Esophagus muscularis mucosa (tissue), 4 donors: ENCODE measurements around the gene SUN1. TPM values are rescaled to one million over a fixed set of nuclear protein-coding genes. Genes with fewer than 3 reads are reported as not detected.

Experiments
- DNase-seq: peaks from one replicate; pipeline ENCODE4 v3.0.0-alpha.2; 2017; ENCODE audit errors: extremely low spot score
- H3K27ac ChIP-seq, 4 donors: fragments of 200-600 bp; sonication (generic); replicated peaks in 1 of 4; 1 replicate in 3 of 4; 2 replicates in 1 of 4; pipeline ENCODE4 v1.5.1; 2016 to 2019; ENCODE audit warnings: mild to moderate bottlenecking in 1 of 4
- H3K27me3 ChIP-seq, 4 donors: fragments of 200-600 bp; sonication (generic); one replicate each; pipeline versions ENCODE4 v1.5.1 to v1.6.0; 2016 to 2019
- H3K36me3 ChIP-seq, 4 donors: fragments of 200-600 bp; sonication (generic); one replicate each; pipeline ENCODE4 v1.5.1; 2016 to 2019
- H3K4me1 ChIP-seq, 4 donors: fragments of 200-600 bp; sonication (generic); one replicate each; pipeline ENCODE4 v1.5.1; 2016 to 2019
- H3K4me3 ChIP-seq, 4 donors: fragments of 200-600 bp; sonication (generic); 1 replicate in 2 of 4; 2 replicates in 2 of 4; pipeline ENCODE4 v1.5.1; 2016 to 2019; ENCODE audit warnings: mild to moderate bottlenecking in 4 of 4, moderate library complexity in 1 of 4
- H3K9me3 ChIP-seq, 4 donors: fragments of 200-600 bp; sonication (generic); 1 replicate in 3 of 4; 2 replicates in 1 of 4; pipeline ENCODE4 v1.5.1; 2016 to 2019
- EP300 ChIP-seq: sonication (generic); formaldehyde crosslinking; IDR thresholded peaks from one replicate; pipeline ENCODE4 v1.6.1; 2017; ENCODE audit warnings: antibody characterized with exemption
- POLR2A ChIP-seq: fragments of 450-650 bp; IDR thresholded peaks from one replicate; pipeline ENCODE4 v1.6.1; 2017; ENCODE audit warnings: antibody characterized with exemption, moderate library complexity, mild to moderate bottlenecking, low read depth
- POLR2AphosphoS5 ChIP-seq, 2 donors: sonication (generic); formaldehyde crosslinking; IDR thresholded peaks; one replicate each; pipeline ENCODE4 v1.6.1; 2017; ENCODE audit warnings: antibody characterized with exemption in 2 of 2
- WGBS: methylation state at CpG from one replicate; pipeline ENCODE4 v1.1.5; 2018; 5-methylcytosine and 5-hydroxymethylcytosine counted together
- intact Hi-C: fragments of 100-400 bp; cut with DNase I; formaldehyde crosslinking; loops from one replicate; pipeline ENCODE4 v1.15.1; 2023
- total RNA-seq, 4 donors: library from RNA; depleted of rRNA; stranded (reverse); fragments of >200 nt; gene quantifications; one replicate each; pipeline versions ENCODE4 v1.1.0 to v1.2.1, GENCODE V29; 2016
- TF ChIP-seq, protein P1 (sequence below), 3 experiments: fragments of 200-600 bp in 2 of 3; fragments of 450-650 bp in 1 of 3; sonication (generic) in 2 of 3; IDR thresholded peaks; one replicate each; pipeline ENCODE4 v1.5.1; 2017 to 2019; ENCODE audit warnings: antibody characterized with exemption in 3 of 3, mild to moderate bottlenecking in 2 of 3, moderate library complexity in 1 of 3

Gene SUN1
- total RNA-seq, 4 donors from 2014 or later = 132 to 149 (median 147) TPM

DNA sequence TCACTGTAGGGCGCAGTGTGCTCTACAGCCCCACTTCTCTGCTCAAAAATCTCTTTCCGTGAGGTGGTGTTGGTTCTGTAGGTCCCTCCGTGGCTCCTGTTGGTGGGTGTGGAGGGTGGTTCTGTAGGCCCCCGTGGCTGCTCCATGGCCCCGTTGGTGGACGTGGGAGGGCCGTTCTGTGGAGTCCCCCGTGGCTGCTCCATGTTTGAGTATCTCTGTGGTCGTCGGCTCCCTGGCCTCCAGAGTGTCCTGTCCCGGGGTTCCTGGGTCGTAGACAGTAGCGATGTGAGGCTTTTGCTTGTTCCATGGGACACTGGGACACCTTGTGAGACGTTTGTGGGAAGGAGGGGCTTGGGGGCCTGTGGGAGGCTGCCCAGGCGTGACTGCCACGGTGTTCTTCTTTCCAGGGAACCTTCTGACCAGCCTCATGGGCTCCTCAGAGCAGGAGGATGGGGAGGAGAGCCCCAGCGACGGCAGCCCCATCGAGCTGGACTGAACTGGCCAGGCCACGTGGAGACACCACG, 62.7 kb downstream of the SUN1 start:
- intact Hi-C loops = no loop called here
- H3K4me1 ChIP-seq = peaks cover 0 to 15% (median 13%) of the 10 kb centered on the region in 4 donors
- WGBS = 93% methylated on average over 15 of the region's 21 CpGs
- no peaks in the 10 kb centered on the region for H3K9me3 ChIP-seq
- TF ChIP-seq POLR2AphosphoS5 (IDR thresholded peaks at IDR 0.05) (no peak), POLR2A (no peak), EP300 (no peak)
- TF ChIP-seq, protein P1, sequence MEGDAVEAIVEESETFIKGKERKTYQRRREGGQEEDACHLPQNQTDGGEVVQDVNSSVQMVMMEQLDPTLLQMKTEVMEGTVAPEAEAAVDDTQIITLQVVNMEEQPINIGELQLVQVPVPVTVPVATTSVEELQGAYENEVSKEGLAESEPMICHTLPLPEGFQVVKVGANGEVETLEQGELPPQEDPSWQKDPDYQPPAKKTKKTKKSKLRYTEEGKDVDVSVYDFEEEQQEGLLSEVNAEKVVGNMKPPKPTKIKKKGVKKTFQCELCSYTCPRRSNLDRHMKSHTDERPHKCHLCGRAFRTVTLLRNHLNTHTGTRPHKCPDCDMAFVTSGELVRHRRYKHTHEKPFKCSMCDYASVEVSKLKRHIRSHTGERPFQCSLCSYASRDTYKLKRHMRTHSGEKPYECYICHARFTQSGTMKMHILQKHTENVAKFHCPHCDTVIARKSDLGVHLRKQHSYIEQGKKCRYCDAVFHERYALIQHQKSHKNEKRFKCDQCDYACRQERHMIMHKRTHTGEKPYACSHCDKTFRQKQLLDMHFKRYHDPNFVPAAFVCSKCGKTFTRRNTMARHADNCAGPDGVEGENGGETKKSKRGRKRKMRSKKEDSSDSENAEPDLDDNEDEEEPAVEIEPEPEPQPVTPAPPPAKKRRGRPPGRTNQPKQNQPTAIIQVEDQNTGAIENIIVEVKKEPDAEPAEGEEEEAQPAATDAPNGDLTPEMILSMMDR (IDR thresholded peaks at IDR 0.05) = no peak
- H3K4me3 ChIP-seq = no peak overlapping the region
- no peak overlapping the region for H3K27ac ChIP-seq
- no peaks in the 10 kb centered on the region for H3K27me3 ChIP-seq
- H3K36me3 ChIP-seq = peaks cover 53 to 98% (median 86%) of the 10 kb centered on the region in 4 donors
- DNase-seq = no peak

DNA sequence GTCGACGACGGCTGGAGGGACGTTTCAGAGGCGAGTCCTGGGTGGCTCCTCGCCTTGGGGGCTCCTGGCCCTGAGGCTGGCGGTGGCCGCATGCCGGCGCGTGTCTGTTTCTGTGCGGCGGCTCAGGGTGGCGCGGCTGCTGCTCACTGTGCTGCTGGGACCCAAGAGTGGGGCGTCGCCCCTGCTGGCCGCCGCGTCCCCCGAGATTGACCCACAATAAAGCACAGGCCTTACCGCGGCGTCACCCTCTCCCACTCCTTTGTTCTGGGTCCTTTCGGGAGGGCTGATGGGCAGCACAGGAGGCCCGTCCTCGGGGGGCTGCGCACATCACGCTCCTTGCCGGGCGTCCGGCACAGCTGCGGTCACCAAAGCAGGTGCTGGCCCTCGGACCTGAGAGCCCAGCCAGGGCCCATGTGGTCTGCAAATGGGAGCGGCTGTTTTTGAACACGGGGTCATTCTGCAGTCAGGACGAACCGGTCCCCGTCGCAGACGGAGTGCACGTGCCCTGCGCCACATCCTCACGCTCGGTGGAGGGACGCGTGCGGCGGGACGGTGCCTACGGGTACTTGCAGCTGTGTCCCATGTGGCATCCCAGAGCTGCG, 63.3 kb downstream of the SUN1 start:
- H3K27ac ChIP-seq = no peak overlapping the region
- peaks cover 0 to 16% (median 14%) of the 10 kb centered on the region in 4 donors for H3K4me1 ChIP-seq
- no peaks in the 10 kb centered on the region for H3K9me3 ChIP-seq
- 97% methylated on average over 18 of the region's 52 CpGs for WGBS
- TF ChIP-seq EP300 (no peak), POLR2AphosphoS5 (IDR thresholded peaks at IDR 0.05) (no peak), POLR2A (no peak)
- TF ChIP-seq, protein P1 (IDR thresholded peaks at IDR 0.05) = no peak
- H3K36me3 ChIP-seq = peaks cover 52 to 100% (median 84%) of the 10 kb centered on the region in 4 donors
- H3K27me3 ChIP-seq = no peaks in the 10 kb centered on the region
- intact Hi-C loops = no loop called here
- no peak overlapping the region for H3K4me3 ChIP-seq
- DNase-seq = no peak

DNA sequence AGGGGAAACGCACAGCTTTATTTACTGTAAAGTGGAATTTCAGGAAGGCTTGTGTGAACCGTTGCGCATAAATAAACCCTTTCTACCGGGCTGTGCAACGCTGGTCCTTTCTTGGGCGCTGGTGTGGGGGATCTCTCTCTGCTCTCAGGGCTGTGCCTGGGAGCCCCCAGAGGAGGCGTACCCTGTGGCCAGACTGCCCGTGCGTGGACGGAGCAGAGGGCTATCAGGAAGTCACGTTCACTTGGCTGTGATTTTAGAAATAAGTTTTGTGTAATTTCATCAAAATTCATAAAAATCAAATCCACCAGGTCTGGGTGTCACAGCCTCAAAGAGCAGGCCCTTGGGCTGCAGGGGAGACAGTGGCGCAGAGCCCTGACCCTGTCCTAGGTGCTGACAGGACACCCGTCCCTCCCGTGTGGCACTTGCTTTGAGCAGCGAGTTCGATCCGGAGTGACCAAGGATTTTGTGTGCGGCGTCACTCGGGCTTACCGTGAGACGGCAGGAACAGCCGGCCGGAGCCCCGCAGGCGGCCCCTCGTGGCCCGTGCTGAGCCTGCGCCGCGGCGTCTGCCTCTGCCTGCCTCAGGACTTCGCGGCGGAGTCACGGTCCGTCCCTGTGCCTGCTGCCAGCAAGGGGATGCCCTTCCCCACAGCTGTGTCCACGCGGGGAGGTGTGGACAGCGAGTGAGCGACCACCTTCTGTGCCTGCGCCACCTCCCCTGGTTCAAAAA, 64.2 kb downstream of the SUN1 start:
- TF ChIP-seq POLR2A (no peak), EP300 (no peak), POLR2AphosphoS5 (IDR thresholded peaks at IDR 0.05) (no peak)
- TF ChIP-seq, protein P1 (IDR thresholded peaks at IDR 0.05) = no peak
- 92% methylated on average over 33 of the region's 42 CpGs for WGBS

DNA sequence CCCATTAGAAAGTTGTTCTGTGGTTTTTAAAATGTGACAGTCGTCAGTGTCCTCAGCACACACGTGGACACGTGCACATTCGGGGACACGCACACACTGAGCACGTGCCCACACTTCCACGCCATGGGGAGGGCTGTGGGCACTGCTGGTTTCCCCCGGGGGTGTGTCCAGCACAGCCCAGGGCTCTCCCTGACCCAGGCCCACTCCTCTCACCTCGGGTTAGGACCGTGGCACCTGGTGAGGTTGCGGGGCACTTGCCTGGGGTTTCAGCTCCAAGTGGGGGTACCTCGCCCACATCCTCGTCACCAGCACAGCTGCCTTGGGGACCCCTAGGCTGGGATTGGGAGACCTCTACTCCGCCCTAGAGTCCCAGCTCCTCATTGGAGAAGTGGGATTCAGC, 64.8 kb downstream of the SUN1 start:
- no peak for TF ChIP-seq POLR2A
- no peak for TF ChIP-seq EP300
- TF ChIP-seq POLR2AphosphoS5 (IDR thresholded peaks at IDR 0.05) = no peak
- TF ChIP-seq, protein P1 (IDR thresholded peaks at IDR 0.05) = no peak
- Histone ChIP-seq H3K4me3 (no peak overlapping the region), H3K36me3 (peaks cover 37 to 87% (median 68%) of the 10 kb centered on the region in 4 donors), H3K27ac (peak overlapping the region in 2 of 4 donors; percentile 47 to 51), H3K27me3 (no peaks in the 10 kb centered on the region), H3K9me3 (no peaks in the 10 kb centered on the region), H3K4me1 (peaks cover 7 to 30% (median 27%) of the 10 kb centered on the region in 4 donors)
- intact Hi-C loops = no loop called here
- no peak for DNase-seq
- WGBS = 86% methylated on average over 7 of the region's 14 CpGs

More for the DNA sequence above, 64.2 kb downstream of the SUN1 start:
- Histone ChIP-seq H3K27me3 (no peaks in the 10 kb centered on the region), H3K36me3 (peaks cover 42 to 93% (median 74%) of the 10 kb centered on the region in 4 donors), H3K4me3 (no peak overlapping the region), H3K4me1 (peaks cover 7 to 25% (median 22%) of the 10 kb centered on the region in 4 donors), H3K9me3 (no peaks in the 10 kb centered on the region), H3K27ac (no peak overlapping the region)
- intact Hi-C loops = no loop called here
- no peak for DNase-seq
